ENCODE data around the gene BBS9. TPM values are rescaled to one million over a fixed set of nuclear protein-coding genes. Genes with fewer than 3 reads are reported as not detected.
"Not testable (repeated sequence)": the region's sequence is repeated elsewhere in the genome, so short reads cannot be mapped to it uniquely, and the experiment has no call there.

Gene BBS9
- total RNA-seq, 1 donor from 2014 or later, result 22.6 TPM

GRCh38 chr7:33298848-33299247, 169.5 kb downstream of the BBS9 start:
- H3K4me1 Mint-ChIP-seq (ENCODE audit: unreplicated experiment), result peaks cover 11% of the 10 kb centered on the region

GRCh38 chr7:33299425-33299824, 170.1 kb downstream of the BBS9 start:
- no peak overlapping the region for H3K27ac Mint-ChIP-seq (ENCODE audit: unreplicated experiment)
- TF ChIP-seq CTCF (IDR thresholded peaks at IDR 0.05), result no peak
- DNase-seq (ENCODE audit: extremely low spot score, unreplicated experiment), result no peak
- peaks cover 11% of the 10 kb centered on the region for H3K4me1 Mint-ChIP-seq (ENCODE audit: unreplicated experiment)
- no peak overlapping the region for H3K4me3 Mint-ChIP-seq (ENCODE audit: unreplicated experiment)
- H3K27me3 Mint-ChIP-seq (ENCODE audit: unreplicated experiment), result no peaks in the 10 kb centered on the region
- H3K9me3 Mint-ChIP-seq (ENCODE audit: unreplicated experiment), result peaks cover 26% of the 10 kb centered on the region
- H3K36me3 Mint-ChIP-seq (ENCODE audit: unreplicated experiment), result peaks cover 26% of the 10 kb centered on the region

More at GRCh38 chr7:33298848-33299247, 169.5 kb downstream of the BBS9 start:
- Mint-ChIP-seq H3K4me3 (ENCODE audit: unreplicated experiment) (no peak overlapping the region), H3K27ac (ENCODE audit: unreplicated experiment) (no peak overlapping the region), H3K27me3 (ENCODE audit: unreplicated experiment) (no peaks in the 10 kb centered on the region), H3K9me3 (ENCODE audit: unreplicated experiment) (peaks cover 26% of the 10 kb centered on the region), H3K36me3 (ENCODE audit: unreplicated experiment) (peaks cover 25% of the 10 kb centered on the region)
- no peak for TF ChIP-seq CTCF (IDR thresholded peaks at IDR 0.05)
- DNase-seq (ENCODE audit: extremely low spot score, unreplicated experiment), result no peak

- no peak for DNase-seq (ENCODE audit: extremely low spot score, unreplicated experiment)
These were observed 170.8 kb downstream of the BBS9 start for GRCh38 chr7:33300131-33300530.

GRCh38 chr7:33300742-33301141, 171.4 kb downstream of the BBS9 start:
- H3K9me3 Mint-ChIP-seq (ENCODE audit: unreplicated experiment), result peaks cover 26% of the 10 kb centered on the region
- peaks cover 11% of the 10 kb centered on the region for H3K4me1 Mint-ChIP-seq (ENCODE audit: unreplicated experiment)
- peaks cover 28% of the 10 kb centered on the region for H3K36me3 Mint-ChIP-seq (ENCODE audit: unreplicated experiment)
- no peak for TF ChIP-seq CTCF (IDR thresholded peaks at IDR 0.05)
- H3K27ac Mint-ChIP-seq (ENCODE audit: unreplicated experiment), result no peak overlapping the region
- no peaks in the 10 kb centered on the region for H3K27me3 Mint-ChIP-seq (ENCODE audit: unreplicated experiment)
- DNase-seq (ENCODE audit: extremely low spot score, unreplicated experiment), result no peak
- H3K4me3 Mint-ChIP-seq (ENCODE audit: unreplicated experiment), result no peak overlapping the region

More at GRCh38 chr7:33300131-33300530, 170.8 kb downstream of the BBS9 start:
- no peak for TF ChIP-seq CTCF (IDR thresholded peaks at IDR 0.05)
- Mint-ChIP-seq H3K4me3 (ENCODE audit: unreplicated experiment) (no peak overlapping the region), H3K4me1 (ENCODE audit: unreplicated experiment) (peaks cover 11% of the 10 kb centered on the region), H3K9me3 (ENCODE audit: unreplicated experiment) (peaks cover 26% of the 10 kb centered on the region), H3K36me3 (ENCODE audit: unreplicated experiment) (peaks cover 28% of the 10 kb centered on the region), H3K27ac (ENCODE audit: unreplicated experiment) (no peak overlapping the region), H3K27me3 (ENCODE audit: unreplicated experiment) (no peaks in the 10 kb centered on the region)

GRCh38 chr7:33303978-33304557, 174.7 kb downstream of the BBS9 start:
- not testable (repeated sequence) for H3K27ac Mint-ChIP-seq (ENCODE audit: unreplicated experiment); H3K4me3 Mint-ChIP-seq (ENCODE audit: unreplicated experiment); H3K27me3 Mint-ChIP-seq (ENCODE audit: unreplicated experiment); H3K4me1 Mint-ChIP-seq (ENCODE audit: unreplicated experiment); DNase-seq (ENCODE audit: extremely low spot score, unreplicated experiment)
- H3K36me3 Mint-ChIP-seq (ENCODE audit: unreplicated experiment), result peaks cover 28% of the 10 kb centered on the region
- peaks cover 26% of the 10 kb centered on the region for H3K9me3 Mint-ChIP-seq (ENCODE audit: unreplicated experiment)
